GM12875 (cell line): ENCODE data around the gene HSP90AB1.
A peak's percentile ranks its signal among the peaks of the same experiment; 100 is the strongest.

Experiments used
- H3K4me3 ChIP-seq: one replicate; pipeline ENCODE4 v1.5.1; 2011; ENCODE audit warnings: low read depth, low read length, control low read depth
- CTCF ChIP-seq: IDR thresholded peaks from 2 replicates; pipeline ENCODE4 v1.5.1; 2011; ENCODE audit warnings: low read depth, mild to moderate bottlenecking, control low read depth, inconsistent platforms, low read length, moderate library complexity, borderline replicate concordance; ENCODE audit not compliant: insufficient read depth

HSP90AB1 gene

GRCh38 chr6:44248579-44248978 lies 1.7 kb downstream of the HSP90AB1 start:
- peak overlapping the region; percentile 66 for H3K4me3 ChIP-seq
- TF ChIP-seq CTCF: no peak

- no peak for TF ChIP-seq CTCF
- no peak overlapping the region for H3K4me3 ChIP-seq
Observed at GRCh38 chr6:44249082-44249748, 2.3 kb downstream of the HSP90AB1 start.

GRCh38 chr6:44250067-44250717 lies 3.3 kb downstream of the HSP90AB1 start:
- no peak for TF ChIP-seq CTCF
- no peak overlapping the region for H3K4me3 ChIP-seq

- no peak overlapping the region for H3K4me3 ChIP-seq
- TF ChIP-seq CTCF: no peak
Observed at GRCh38 chr6:44250718-44251123, 3.8 kb downstream of the HSP90AB1 start.

GRCh38 chr6:44251576-44252524 lies 4.9 kb downstream of the HSP90AB1 start:
- H3K4me3 ChIP-seq: no peak overlapping the region
- no peak for TF ChIP-seq CTCF

- no peak overlapping the region for H3K4me3 ChIP-seq
- peak; percentile 59; the same call in 1 of the 2 replicates for TF ChIP-seq CTCF
Observed at GRCh38 chr6:44253307-44254101, 6.6 kb downstream of the HSP90AB1 start.
